ENCODE measurements around the gene ELP5. TPM values are rescaled to one million over a fixed set of nuclear protein-coding genes. Genes with fewer than 3 reads are reported as not detected.

The ELP5 gene
- total RNA-seq, 1 donor from 2014 or later, result 20.8 TPM

DNA sequence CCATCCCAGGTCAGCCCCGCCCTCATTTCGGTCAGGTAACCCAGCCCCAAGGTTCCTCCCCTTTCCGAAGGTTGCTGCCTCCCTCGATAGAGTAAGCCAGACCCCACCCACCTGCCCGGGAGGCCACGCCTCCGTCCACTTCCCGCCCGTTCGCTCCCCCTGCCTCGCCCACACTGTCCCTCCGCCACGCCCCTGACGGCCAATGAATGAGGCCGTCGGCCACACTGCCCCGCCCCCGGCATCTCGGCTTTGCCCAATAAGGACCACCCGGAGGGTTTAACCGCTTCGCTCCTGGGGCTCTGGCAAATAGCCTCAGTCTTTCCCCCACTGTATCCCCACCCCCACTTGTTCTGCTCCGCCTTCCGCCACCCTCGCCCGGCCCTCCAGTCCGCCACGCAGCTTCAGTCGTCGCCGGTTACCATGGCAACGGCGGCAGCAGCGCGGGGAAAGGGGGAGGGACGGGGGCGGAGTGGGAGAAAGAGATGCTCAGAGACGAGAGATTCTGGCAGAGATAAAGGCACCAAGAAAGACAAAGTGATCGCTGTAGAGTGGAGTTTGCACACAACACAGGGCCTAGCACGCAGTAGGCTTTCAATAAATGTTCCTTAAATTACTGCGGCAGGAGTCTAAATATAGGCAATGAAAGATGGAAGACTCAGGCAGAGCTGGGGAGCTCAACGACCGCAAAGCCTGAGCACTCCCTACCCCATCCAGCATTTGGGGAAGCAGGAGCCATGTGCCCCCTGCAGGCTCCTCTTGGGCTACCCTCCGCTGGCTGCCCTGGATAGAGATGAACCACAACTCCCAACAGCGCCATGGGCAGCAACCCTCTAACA lies 37.5 kb upstream of the ELP5 start:
- H3K4me3 ChIP-seq (ENCODE audit: low read depth, low read length), result peak overlapping the region; percentile 39
- no peaks in the 10 kb centered on the region for H3K27me3 ChIP-seq (ENCODE audit: control insufficient read depth, insufficient read depth, low read length)
- no peaks in the 10 kb centered on the region for H3K36me3 ChIP-seq (ENCODE audit: control insufficient read depth, insufficient read depth, low read length)
- TF ChIP-seq, protein P1, sequence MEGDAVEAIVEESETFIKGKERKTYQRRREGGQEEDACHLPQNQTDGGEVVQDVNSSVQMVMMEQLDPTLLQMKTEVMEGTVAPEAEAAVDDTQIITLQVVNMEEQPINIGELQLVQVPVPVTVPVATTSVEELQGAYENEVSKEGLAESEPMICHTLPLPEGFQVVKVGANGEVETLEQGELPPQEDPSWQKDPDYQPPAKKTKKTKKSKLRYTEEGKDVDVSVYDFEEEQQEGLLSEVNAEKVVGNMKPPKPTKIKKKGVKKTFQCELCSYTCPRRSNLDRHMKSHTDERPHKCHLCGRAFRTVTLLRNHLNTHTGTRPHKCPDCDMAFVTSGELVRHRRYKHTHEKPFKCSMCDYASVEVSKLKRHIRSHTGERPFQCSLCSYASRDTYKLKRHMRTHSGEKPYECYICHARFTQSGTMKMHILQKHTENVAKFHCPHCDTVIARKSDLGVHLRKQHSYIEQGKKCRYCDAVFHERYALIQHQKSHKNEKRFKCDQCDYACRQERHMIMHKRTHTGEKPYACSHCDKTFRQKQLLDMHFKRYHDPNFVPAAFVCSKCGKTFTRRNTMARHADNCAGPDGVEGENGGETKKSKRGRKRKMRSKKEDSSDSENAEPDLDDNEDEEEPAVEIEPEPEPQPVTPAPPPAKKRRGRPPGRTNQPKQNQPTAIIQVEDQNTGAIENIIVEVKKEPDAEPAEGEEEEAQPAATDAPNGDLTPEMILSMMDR (IDR thresholded peaks at IDR 0.05; ENCODE audit: insufficient read depth, low read length, poor library complexity, severe bottlenecking), result peak; percentile 59
- peak; percentile 81 for DNase-seq (ENCODE audit: low read depth)

DNA sequence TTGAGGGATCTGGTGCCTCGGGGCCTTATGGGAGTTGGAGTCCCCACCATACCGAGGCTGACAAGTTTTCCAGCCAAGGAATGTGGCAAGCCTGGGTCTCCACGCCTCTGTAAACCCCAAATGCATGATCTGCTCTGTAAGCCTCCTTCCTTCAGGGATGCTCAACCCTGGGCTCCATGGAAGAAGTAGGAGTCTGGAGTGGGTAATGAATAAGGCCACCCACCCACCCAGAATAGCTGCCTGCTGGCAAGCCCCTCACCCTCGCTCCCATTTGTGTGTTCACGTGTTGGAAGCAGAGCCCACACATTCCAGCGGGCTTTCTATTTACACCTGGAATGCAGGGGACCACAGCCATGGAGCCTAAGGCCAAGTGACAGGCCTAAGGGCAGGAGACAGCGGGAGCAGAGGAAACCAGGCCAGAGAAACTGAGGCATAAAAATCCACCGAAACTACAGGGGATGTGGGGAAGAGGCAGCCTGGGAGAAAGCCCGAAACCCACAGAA lies 36.8 kb upstream of the ELP5 start:
- H3K4me3 ChIP-seq (ENCODE audit: low read depth, low read length), result no peak overlapping the region
- TF ChIP-seq, protein P1 (IDR thresholded peaks at IDR 0.05; ENCODE audit: insufficient read depth, low read length, poor library complexity, severe bottlenecking), result no peak
- H3K27me3 ChIP-seq (ENCODE audit: control insufficient read depth, insufficient read depth, low read length), result no peaks in the 10 kb centered on the region
- no peaks in the 10 kb centered on the region for H3K36me3 ChIP-seq (ENCODE audit: control insufficient read depth, insufficient read depth, low read length)
- peak; percentile 70 for DNase-seq (ENCODE audit: low read depth)

DNA sequence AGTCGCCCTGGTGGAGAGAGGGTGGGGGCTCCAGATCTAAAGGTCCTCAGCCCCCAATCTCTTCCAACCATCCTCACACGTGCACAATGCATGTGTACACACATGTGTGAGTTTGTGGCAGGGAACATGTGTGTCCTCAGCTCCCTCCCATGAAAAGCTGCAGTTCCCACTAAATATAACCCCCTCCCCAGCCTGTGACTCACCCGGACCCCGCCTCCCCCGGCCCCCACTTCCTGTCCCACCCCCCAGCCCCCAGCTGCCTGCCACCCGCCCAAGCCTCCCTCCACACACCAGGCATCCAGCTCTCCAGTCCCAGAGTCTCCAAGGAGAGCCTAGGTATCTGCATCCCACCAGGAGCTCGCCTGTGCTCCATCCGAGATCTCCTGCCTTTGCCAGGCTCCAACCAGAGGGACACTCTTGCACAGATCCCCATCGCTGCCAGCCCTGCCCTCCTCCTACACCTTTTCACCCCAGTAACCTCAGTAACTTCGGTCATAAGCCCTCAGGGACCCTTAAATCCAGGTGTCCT lies 36.3 kb upstream of the ELP5 start:
- Histone ChIP-seq H3K36me3 (ENCODE audit: control insufficient read depth, insufficient read depth, low read length) (no peaks in the 10 kb centered on the region), H3K4me3 (ENCODE audit: low read depth, low read length) (peak overlapping the region; percentile 13), H3K27me3 (ENCODE audit: control insufficient read depth, insufficient read depth, low read length) (no peaks in the 10 kb centered on the region)
- TF ChIP-seq, protein P1 (IDR thresholded peaks at IDR 0.05; ENCODE audit: insufficient read depth, low read length, poor library complexity, severe bottlenecking), result no peak
- no peak for DNase-seq (ENCODE audit: low read depth)

DNA sequence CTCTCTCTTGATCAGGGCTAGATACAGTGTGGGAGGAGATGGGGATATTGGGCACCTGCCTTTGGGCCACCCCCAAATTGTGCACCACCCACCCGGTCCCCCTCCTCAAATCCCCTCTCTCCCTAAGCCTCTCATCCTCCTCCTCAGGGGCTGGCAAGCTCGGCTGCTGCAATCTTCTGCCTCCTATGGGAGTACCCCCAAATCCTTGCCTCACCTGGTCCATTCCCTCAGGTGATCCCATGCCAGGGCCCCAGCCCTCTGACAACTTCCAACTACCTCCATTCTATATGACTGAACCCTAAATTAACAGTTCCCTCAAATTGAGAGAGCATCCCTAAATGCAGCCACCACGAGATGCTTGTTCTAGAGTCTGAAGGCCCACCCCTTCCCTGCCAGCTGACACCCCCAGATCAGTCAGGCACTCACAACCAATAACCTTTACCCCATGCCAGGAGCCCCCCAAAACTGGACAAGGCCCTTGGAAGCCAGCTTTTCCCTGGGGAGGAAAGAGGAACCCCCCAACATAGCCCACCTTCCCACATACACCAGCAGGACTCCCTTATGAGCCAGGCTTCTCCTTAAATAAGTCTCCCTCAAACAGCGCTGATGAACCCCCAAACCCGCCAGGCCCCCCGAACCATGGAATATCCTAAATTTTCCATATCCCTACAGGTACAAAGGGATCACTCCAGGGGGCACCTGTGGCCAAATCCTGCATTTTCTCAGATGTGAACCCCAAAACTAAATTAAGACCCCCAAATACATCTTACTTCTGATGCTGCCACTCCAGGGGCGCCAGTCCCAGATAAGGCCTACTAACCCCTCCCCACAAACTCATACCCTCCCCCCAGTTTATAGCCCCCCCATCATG lies 35.5 kb upstream of the ELP5 start:
- TF ChIP-seq, protein P1 (IDR thresholded peaks at IDR 0.05; ENCODE audit: insufficient read depth, low read length, poor library complexity, severe bottlenecking), result no peak
- no peak for DNase-seq (ENCODE audit: low read depth)
- Histone ChIP-seq H3K27me3 (ENCODE audit: control insufficient read depth, insufficient read depth, low read length) (no peaks in the 10 kb centered on the region), H3K36me3 (ENCODE audit: control insufficient read depth, insufficient read depth, low read length) (no peaks in the 10 kb centered on the region), H3K4me3 (ENCODE audit: low read depth, low read length) (peak overlapping the region; percentile 56)

DNA sequence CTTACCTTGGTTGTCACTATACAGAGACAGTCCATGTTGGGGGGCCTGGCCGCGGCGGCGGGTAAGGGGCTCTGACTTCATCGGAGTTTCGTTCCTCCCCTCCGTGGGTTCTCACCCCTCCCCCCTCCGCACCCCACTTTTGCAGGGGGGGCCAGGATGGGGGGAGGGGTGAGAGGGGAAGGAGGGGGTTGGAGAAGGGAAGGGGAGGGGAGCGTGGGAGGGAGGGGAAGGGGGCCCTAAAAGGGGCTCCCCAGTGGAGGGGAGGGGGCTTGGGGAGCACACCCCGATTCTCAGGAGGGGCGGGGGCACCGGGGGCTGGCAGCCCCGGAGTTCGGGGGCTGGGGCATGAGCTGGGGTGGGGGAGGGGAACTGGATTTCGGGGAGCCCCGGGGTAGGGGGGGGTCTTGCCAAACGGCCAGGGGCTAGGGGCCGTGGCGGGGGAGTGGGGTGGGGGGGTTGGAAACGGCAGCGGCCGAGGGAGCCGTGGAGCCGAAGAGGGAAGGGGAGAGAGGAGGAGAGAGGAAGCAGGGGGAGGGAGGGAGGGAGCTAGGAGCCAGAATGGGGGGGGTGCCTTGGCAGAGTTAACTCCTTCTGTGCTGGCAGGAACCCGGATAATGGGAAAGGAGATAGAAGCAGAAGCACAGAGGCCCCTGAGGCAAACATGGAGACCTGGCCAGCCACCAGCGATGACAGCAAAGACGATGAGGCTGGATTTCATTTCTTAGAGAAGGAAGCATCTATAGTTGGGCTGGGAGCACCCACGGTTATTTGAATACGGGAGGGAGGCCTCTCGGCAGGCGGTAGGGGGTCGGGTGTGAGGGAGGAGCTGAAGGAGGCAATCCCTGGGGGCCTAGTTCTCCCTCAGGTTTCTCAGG lies 34.7 kb upstream of the ELP5 start:
- Histone ChIP-seq H3K36me3 (ENCODE audit: control insufficient read depth, insufficient read depth, low read length) (peaks cover 1% of the 10 kb centered on the region), H3K27me3 (ENCODE audit: control insufficient read depth, insufficient read depth, low read length) (no peaks in the 10 kb centered on the region), H3K4me3 (ENCODE audit: low read depth, low read length) (peak overlapping the region; percentile 56)
- TF ChIP-seq, protein P1 (IDR thresholded peaks at IDR 0.05; ENCODE audit: insufficient read depth, low read length, poor library complexity, severe bottlenecking), result no peak
- no peak for DNase-seq (ENCODE audit: low read depth)

Data from kidney epithelial cell (primary cell).